Measurements from ENCODE around the gene ZNF816. TPM values are rescaled to one million over a fixed set of nuclear protein-coding genes. Genes with fewer than 3 reads are reported as not detected.
"Not testable (repeated sequence)": the region's sequence is repeated elsewhere in the genome, so short reads cannot be mapped to it uniquely, and the experiment has no call there.

Gene ZNF816
- total RNA-seq, 1 donor from 2014 or later = 9.0 TPM

DNA sequence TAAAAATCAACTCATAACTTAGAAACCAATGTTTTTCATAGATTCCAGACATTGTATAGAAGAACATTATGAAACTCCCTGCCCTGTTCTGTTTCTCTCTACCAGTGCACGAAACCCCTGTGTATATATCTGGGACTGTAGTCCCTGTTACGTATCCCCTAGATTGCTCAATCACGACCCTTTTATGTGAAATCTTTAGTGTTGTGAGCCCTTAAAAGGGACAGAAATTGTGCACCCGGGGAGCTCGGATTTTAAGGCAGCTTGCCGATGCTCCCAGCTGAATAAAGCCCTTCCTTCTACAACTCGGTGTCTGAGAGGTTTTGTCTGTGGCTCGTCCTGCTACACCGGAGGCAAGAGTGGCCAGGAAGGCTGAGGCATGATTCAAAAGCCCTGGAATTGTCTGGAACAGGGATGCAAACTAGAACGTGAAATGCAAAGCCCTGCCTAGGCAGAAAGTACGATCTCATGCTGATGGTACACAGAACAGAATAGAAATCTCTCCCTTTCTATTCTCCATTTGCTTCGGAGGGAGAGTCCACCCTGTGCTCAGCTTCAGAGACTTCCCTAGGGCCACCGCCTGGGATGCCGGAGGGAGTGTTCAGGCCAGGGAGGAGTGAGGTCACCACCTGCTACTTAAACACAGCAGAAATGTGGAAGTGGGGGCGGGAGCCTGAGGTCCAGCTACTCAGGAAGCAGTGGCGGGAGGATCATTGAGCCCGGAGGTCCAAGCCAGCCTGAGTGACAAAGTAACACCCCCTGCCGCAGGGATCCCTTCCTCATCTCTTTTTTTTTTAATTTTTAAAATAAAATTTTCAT is 38.7 kb downstream of the ZNF816 start:
- Mint-ChIP-seq H3K4me1 (ENCODE audit: unreplicated experiment) (peaks cover 24% of the 10 kb centered on the region), H3K4me3 (ENCODE audit: unreplicated experiment) (peak overlapping the region; percentile 90), H3K9me3 (ENCODE audit: unreplicated experiment) (no peaks in the 10 kb centered on the region), H3K27me3 (ENCODE audit: unreplicated experiment) (no peaks in the 10 kb centered on the region), H3K27ac (ENCODE audit: unreplicated experiment) (peak overlapping the region; percentile 96), H3K36me3 (ENCODE audit: unreplicated experiment) (peaks cover 14% of the 10 kb centered on the region)
- DNase-seq (ENCODE audit: extremely low spot score, unreplicated experiment) = no peak
- TF ChIP-seq, protein P1, sequence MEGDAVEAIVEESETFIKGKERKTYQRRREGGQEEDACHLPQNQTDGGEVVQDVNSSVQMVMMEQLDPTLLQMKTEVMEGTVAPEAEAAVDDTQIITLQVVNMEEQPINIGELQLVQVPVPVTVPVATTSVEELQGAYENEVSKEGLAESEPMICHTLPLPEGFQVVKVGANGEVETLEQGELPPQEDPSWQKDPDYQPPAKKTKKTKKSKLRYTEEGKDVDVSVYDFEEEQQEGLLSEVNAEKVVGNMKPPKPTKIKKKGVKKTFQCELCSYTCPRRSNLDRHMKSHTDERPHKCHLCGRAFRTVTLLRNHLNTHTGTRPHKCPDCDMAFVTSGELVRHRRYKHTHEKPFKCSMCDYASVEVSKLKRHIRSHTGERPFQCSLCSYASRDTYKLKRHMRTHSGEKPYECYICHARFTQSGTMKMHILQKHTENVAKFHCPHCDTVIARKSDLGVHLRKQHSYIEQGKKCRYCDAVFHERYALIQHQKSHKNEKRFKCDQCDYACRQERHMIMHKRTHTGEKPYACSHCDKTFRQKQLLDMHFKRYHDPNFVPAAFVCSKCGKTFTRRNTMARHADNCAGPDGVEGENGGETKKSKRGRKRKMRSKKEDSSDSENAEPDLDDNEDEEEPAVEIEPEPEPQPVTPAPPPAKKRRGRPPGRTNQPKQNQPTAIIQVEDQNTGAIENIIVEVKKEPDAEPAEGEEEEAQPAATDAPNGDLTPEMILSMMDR (IDR thresholded peaks at IDR 0.05) = no peak

DNA sequence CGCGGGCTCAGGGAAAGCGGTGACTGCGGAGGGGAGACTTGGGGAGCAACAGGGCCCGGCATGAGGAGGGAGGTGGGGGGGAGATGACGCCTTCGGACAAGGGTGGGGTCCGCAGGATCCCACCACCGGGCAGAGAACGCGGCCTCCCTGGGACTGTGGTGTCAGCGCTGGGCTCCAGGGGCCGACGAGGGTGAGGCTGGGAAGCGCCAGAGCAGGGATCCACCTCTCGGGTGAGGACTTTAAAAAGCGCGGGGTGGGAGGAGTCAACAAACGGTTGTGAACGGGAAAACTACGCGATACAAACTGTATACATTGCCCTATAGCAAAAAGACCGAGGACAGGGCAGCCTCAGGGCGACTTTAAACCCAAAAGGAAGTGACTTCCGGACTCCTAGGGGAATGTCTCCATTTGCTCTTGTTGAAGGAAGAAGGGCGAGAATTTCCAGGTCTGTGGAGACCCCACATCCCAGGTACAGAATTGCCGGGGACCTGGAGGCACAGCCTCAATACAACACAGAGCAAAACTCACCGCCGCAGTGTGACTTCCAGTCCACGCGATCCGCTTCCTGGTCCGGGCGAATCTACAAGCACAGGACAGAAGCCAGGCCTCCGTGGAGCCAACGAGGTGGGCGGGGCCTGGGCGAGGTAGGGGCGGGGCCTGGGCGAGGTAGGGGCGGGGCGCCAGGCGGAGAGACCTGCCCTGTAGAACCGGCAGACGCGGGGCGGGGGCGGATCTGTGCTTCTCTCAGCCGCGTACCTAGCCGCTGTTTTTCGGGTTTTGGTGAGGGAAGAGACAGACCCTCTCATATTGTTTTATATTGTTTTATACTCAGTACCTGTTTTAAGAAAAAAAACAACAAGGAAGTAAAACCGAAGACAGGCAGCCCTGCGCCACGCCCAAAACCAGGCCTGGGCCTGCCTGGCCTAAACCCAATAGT is 39.6 kb downstream of the ZNF816 start, which contains the start of gene ZNF888:
Gene ZNF888, minus strand, starts transcription at position 588 of the 937 bp plus-strand sequence. CDS start 5,555 bp downstream, outside the sequence.
- H3K4me1 Mint-ChIP-seq (ENCODE audit: unreplicated experiment) = peaks cover 24% of the 10 kb centered on the region
- H3K36me3 Mint-ChIP-seq (ENCODE audit: unreplicated experiment) = peaks cover 5% of the 10 kb centered on the region
- TF ChIP-seq, protein P1 (IDR thresholded peaks at IDR 0.05) = no peak
- H3K27me3 Mint-ChIP-seq (ENCODE audit: unreplicated experiment) = no peaks in the 10 kb centered on the region
- H3K27ac Mint-ChIP-seq (ENCODE audit: unreplicated experiment) = peak within 1 kb of the TSS; percentile 96
- H3K4me3 Mint-ChIP-seq (ENCODE audit: unreplicated experiment) = peak within 1 kb of the TSS; percentile 90
- DNase-seq (ENCODE audit: extremely low spot score, unreplicated experiment) = peak; percentile 93
- no peaks in the 10 kb centered on the region for H3K9me3 Mint-ChIP-seq (ENCODE audit: unreplicated experiment)

DNA sequence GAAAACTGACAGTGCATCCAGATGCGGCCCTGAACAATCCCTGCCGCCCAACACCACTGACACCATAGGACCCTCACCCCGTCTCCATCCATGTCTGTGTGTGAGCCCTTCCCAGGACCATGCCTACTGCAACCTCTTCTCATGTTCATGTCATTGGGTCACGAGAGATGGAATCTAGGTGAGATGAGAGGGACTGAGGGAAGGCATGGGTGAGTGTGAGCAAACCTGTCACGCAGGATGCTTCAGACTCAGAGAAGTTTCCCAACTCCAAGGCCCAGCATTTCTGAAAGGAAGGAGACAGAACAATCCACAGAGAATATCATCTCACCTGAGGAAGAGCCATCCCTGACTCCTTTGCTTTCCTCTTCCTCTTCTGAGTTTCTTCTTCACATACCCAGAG is 45.1 kb downstream of the ZNF816 start:
- H3K9me3 Mint-ChIP-seq (ENCODE audit: unreplicated experiment) = no peaks in the 10 kb centered on the region
- H3K36me3 Mint-ChIP-seq (ENCODE audit: unreplicated experiment) = peaks cover 29% of the 10 kb centered on the region
- no peak overlapping the region for H3K27ac Mint-ChIP-seq (ENCODE audit: unreplicated experiment)
- no peak overlapping the region for H3K4me3 Mint-ChIP-seq (ENCODE audit: unreplicated experiment)
- H3K4me1 Mint-ChIP-seq (ENCODE audit: unreplicated experiment) = peaks cover 8% of the 10 kb centered on the region
- no peak for DNase-seq (ENCODE audit: extremely low spot score, unreplicated experiment)
- TF ChIP-seq, protein P1 (IDR thresholded peaks at IDR 0.05) = no peak
- H3K27me3 Mint-ChIP-seq (ENCODE audit: unreplicated experiment) = no peaks in the 10 kb centered on the region

DNA sequence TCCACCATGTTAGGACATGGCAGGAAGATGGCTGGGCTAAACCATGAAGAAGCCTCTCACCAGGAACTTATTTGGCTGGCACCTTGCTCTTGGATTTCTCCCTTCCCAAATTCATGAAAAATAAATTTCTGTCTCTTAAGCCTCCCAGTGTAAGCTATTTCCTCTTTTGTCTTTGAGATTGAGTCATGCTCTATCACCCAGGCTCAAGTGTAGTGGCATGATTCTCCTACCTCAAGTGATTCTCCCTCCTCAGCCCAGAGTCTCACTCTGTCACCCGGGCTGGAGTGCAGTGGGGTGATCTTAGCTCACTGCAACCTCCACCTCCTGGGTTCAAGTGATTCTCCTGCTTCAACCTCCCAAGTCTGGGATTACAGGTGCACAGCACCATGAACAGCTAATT is 52.0 kb downstream of the ZNF816 start:
- Mint-ChIP-seq H3K36me3 (ENCODE audit: unreplicated experiment) (peaks cover 54% of the 10 kb centered on the region), H3K27ac (ENCODE audit: unreplicated experiment) (no peak overlapping the region), H3K4me3 (ENCODE audit: unreplicated experiment) (no peak overlapping the region), H3K9me3 (ENCODE audit: unreplicated experiment) (peaks cover 23% of the 10 kb centered on the region), H3K4me1 (ENCODE audit: unreplicated experiment) (no peaks in the 10 kb centered on the region), H3K27me3 (ENCODE audit: unreplicated experiment) (no peaks in the 10 kb centered on the region)
- TF ChIP-seq, protein P1 (IDR thresholded peaks at IDR 0.05) = no peak
- no peak for DNase-seq (ENCODE audit: extremely low spot score, unreplicated experiment)

DNA sequence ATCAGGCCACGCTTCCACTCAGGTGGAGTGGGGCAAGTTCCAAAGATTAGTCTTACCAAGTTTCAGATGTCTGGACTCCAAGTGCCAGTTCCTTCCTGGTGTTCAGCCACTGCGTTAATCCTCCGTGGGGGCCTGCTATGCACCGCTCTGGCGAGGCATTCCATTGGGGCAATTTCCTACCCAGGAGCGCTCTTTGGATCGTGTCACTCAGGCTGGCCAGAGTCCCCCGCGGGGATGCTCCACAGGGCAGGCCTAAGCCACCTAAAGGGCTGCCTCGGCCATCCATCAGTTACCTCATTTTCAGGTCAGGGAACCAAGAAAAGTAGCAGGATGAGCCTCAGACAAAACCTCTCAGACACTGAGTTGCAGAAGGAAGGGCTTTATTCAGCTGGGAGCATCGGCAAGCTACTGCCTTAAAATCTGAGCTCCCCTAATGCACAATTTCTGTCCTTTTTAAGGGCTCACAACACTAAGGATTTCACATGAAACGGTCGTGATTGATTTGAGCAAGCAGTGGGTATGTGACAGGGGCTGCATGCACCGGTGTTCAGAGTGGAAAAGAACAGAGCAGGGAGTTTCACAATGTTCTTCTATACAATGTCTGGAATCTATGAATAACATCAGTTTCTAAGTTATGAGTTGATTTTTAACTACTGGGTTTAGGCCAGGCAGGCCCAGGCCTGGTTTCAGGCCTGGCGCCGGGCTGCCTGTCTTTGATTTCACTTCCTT is 58.5 kb downstream of the ZNF816 start:
- H3K4me1 Mint-ChIP-seq (ENCODE audit: unreplicated experiment); DNase-seq (ENCODE audit: extremely low spot score, unreplicated experiment); H3K4me3 Mint-ChIP-seq (ENCODE audit: unreplicated experiment); H3K27ac Mint-ChIP-seq (ENCODE audit: unreplicated experiment); H3K27me3 Mint-ChIP-seq (ENCODE audit: unreplicated experiment): not testable (repeated sequence)
- Mint-ChIP-seq H3K9me3 (ENCODE audit: unreplicated experiment) (peaks cover 23% of the 10 kb centered on the region), H3K36me3 (ENCODE audit: unreplicated experiment) (peaks cover 33% of the 10 kb centered on the region)
